Measurements from ENCODE around the gene IMPG1.

GRCh38 chr6:75884822-75885221 is 187.6 kb downstream of the IMPG1 start:
- TF ChIP-seq POLR2A (IDR thresholded peaks at IDR 0.05): no peak
- TF ChIP-seq, protein P1, sequence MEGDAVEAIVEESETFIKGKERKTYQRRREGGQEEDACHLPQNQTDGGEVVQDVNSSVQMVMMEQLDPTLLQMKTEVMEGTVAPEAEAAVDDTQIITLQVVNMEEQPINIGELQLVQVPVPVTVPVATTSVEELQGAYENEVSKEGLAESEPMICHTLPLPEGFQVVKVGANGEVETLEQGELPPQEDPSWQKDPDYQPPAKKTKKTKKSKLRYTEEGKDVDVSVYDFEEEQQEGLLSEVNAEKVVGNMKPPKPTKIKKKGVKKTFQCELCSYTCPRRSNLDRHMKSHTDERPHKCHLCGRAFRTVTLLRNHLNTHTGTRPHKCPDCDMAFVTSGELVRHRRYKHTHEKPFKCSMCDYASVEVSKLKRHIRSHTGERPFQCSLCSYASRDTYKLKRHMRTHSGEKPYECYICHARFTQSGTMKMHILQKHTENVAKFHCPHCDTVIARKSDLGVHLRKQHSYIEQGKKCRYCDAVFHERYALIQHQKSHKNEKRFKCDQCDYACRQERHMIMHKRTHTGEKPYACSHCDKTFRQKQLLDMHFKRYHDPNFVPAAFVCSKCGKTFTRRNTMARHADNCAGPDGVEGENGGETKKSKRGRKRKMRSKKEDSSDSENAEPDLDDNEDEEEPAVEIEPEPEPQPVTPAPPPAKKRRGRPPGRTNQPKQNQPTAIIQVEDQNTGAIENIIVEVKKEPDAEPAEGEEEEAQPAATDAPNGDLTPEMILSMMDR (IDR thresholded peaks at IDR 0.05): no peak

Data from body of pancreas (tissue), 4 donors.